GM21528 (cell line): ENCODE data around the gene PPP6R2.
A peak's percentile ranks its signal among the peaks of the same experiment; 100 is the strongest.
"Not testable (repeated sequence)": the region's sequence is repeated elsewhere in the genome, so short reads cannot be mapped to it uniquely, and the experiment has no call there.

Source experiments
- ATAC-seq: cut with Tn5 transposase; IDR thresholded peaks from one replicate; pipeline ENCODE4 v1.9.1; 2021; ENCODE audit warnings: mild to moderate bottlenecking, moderate library complexity; ENCODE audit not compliant: unreplicated experiment, low FRiP score

PPP6R2 gene

GRCh38 chr22:50337262-50338041, 5.7 kb upstream of the PPP6R2 start:
- no peak for ATAC-seq

GRCh38 chr22:50338042-50338573, 5.0 kb upstream of the PPP6R2 start:
- no peak for ATAC-seq

- no peak for ATAC-seq
Observed at GRCh38 chr22:50338860-50339462, 4.2 kb upstream of the PPP6R2 start.

GRCh38 chr22:50339945-50340879, 2.9 kb upstream of the PPP6R2 start:
- ATAC-seq = no peak

DNA sequence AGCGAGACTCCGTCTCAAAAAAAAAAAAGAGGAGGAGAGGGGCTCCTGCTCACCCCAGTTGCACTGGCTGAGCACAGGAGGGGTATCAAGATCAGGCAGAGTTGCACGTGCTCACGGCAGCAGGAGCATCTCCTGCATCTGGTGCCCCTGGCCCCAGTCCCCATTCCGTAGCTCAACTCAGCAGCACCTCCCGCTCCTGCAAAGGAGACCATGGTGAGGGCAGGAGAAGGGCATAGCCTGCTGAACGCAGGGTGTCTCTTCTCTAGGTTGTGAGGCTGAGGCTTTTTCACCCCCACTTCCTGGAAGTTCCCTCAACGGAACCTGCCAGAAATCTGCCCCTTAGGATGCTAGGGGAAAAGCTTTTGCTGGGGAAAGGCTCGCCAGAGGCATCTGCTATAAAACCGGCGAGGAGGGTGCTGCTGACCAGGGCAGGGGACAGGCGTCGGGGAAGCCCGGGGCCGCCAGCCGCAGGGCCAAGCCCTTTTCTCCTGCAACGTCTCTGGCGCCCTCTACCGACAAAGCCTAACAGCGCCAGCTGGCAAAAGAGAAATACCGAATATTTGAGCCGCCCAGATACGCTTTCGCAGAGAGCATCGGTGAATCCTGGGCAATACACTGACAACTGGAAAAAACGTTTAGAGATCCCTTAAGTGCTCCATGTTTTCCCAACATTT, 1.0 kb upstream of the PPP6R2 start:
- peak; percentile 77 for ATAC-seq

DNA sequence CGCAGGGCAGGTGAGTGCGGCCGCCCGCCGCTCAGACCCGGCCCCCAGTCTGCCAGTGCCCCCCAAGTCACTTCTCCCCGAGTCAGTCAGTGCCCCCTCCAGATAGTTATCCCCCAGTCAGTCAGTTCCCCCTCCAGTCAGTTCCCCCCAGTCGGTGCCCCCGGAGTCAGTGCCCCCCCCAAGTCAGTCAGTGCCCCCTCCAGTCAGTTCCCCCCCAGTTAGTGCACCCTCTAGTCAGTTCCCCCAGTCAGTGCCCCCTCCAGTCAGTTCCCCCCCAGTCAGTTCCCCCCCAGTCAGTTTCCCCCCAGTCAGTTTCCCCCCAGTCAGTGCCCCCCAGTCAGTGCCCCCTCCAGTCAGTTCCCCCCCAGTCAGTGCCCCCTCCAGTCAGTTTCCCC, 411 bp downstream of the PPP6R2 start:
- peak; percentile 1 for ATAC-seq

DNA sequence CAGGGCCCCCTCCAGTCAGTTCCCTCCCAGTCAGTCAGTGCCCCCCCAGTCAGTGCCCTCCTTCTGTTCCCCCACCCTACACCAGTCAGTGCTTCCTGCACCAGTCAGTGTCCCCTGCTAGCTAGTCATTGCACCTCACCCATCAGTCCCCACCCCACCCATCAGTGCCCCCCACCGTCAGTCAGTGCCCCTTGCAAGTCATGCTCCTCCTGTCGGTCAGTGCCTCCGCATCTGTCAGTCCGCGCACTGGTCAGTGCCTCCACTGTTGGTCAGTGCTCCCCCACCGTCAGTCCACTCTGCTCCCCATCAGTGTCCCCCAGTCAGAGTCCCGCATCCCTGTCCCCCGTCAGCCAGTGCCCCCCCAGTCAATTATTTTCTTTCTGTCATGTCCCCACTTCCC, 3.3 kb downstream of the PPP6R2 start:
- ATAC-seq = no peak

- no peak for ATAC-seq
Observed at GRCh38 chr22:50347157-50347556, 4.0 kb downstream of the PPP6R2 start.

DNA sequence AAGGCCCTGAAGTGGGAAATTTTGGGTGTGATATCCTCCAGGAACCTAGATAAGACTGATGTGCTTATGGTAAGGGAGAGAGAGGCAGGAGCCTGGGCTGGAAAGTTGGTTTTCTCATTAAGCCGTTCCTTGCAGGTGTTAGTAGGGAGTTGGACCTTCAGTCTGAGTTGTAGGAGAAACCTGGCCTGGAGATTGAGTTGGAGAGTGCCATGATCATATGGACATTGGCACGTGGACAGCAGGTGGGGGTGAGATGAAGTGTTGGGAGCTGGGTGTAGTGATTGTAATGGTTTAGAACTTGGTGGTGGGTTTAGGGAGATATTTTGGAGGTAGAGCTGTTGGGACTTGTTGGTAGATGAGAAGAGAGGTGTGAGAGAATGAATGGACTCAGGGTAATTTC, 4.9 kb downstream of the PPP6R2 start:
- ATAC-seq = no peak

DNA sequence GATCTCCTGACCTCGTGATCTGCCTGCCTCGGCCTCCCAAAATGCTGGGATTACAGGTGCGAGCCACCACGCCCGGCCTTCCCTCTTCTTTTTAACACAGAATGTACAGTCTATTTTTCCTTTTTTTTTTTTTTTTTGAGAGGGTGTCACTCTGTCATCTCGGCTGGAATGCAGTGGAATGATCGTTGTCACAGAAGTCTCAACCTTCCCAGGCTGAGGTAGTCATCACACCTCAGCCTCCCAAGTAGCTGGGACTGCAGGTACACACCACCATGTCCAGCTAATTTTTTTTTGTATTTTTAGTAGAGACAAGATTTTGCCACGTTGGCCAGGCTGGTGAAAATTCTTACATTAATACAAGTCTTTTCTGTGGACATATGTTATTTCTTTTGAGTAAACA, 13.1 kb downstream of the PPP6R2 start:
- no peak for ATAC-seq

DNA sequence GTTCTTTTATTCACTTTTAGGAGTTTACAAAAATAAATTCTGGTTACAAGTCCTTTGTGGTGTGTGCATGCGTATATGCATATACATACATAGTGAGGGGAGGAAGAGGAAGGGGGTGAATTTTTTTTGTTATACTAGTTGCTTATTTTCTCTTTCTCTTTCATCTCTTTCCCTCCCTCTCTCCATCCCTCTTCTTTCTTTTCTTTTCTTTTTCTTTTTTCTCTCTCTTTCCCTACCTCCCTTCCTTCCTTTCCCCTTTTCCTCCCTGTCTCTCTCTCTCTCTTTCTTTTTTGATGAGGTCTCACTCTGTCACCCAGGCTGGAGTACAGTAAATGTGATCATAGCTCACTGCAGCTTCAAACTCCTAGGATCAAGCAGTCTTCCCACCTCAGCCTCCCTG, 14.1 kb downstream of the PPP6R2 start:
- ATAC-seq = no peak

- ATAC-seq = no peak
Observed at GRCh38 chr22:50357756-50358155, 14.6 kb downstream of the PPP6R2 start.

DNA sequence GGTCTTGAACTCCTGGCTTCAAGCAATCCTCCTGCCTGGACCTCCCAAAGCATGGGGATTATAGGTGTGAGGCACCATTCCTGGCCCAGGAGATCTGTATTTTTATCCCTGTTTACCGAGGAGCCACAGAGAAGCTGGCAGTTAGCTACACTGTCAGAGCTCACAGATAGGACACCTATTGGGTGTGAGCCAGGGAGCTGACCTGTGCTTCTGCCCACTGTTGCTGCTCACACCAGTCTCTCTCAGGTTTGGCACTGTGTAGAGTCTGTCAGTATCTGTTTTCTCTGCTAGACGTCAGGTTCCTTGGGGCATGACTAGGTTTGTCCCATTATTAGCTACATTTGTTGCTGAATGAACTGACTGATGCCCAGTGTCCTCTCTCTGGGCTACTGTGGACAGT, 17.5 kb downstream of the PPP6R2 start:
- ATAC-seq = no peak

DNA sequence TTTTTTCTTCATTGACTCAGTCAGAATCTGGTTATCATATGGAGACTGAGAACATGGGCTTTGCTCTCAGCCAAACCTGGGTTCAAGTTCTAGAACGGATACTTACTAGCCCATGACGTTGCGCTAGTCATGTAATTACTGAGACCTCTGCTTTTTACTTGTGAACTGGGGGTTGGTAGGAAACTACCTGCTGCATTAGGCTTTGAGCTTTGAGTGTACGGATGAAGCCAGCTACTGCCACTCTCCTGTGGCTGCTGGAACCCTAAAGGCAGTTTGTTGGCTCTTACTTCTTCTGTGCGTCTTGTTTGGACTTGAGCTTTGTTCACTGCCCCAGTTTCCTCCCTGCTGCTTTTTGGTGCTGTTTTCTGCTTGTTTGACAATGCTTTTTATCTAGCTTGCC, 18.1 kb downstream of the PPP6R2 start:
- ATAC-seq = no peak

DNA sequence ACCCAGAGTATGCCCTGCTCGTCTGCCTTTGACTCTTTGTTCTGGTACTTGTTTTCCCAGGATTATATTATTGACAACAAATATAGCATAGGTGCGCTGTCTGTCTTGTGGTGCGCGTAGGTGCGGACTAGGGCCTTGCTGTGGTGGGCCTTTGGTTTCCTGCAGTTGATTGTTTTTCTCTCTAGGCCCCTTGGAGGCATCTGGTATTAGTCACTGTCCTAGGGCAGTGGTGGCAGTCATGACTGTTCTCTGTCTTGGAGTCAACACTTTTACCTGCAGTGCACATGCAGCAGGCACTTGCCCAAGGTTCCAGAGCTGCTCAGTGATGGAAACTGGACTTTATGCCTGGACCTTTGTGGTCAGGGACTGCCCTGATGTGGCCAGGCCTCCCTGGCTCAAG, 18.6 kb downstream of the PPP6R2 start:
- no peak for ATAC-seq

- no peak for ATAC-seq
Observed at GRCh38 chr22:50363166-50363802, 20.2 kb downstream of the PPP6R2 start.

DNA sequence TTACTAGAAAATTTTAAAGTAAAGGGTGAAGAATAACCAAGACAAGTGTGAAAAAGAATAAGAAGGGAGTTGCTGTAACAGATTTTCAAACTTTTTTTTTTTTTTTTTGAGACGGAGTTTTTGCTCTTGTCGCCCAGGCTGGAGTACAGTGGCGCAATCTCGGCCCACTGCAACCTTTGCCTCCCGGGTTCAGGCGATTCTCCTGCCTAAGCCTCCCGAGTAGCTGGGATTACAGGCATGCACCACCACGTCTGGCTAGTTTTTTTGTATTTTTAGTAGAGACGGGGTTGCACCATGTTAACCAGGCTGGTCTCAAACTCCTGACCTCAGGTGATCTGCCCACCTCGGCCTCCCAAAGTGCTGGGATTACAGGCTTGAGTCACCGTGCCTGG, 20.7 kb downstream of the PPP6R2 start:
- not testable (repeated sequence) for ATAC-seq

DNA sequence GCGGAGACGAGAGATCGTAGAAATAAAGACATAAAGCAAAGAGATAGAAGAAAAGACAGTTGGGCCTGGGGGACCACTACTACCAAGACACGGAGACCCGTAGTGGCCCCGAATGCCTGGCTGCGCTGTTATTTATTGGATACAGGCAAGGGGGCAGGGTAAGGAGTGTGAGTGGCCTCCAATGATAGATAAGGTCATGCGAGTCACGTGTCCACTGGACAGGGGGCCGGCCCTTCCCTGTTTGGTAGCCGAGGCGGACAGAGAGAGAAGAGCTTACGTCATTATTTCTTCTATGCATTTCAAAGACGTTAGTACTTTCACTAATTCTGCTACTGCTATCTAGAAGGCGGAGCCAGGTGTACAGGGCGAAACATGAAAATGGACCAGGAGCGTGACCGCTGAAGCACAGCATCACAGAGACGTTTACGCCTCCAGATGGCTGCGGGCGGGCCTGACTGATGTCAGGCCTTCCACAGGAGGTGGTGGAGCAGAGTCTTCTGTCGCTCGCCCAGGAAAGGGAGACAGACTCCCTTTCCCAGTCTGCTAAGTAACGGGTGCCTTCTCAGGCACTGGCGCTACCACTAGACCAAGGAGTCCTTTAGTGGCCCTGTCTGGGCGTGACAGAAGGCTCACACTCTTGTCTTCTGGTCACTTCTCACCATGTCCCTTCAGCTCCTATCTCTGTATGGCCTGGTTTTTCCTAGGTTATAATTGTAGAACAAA, 24.8 kb downstream of the PPP6R2 start:
- ATAC-seq = no peak

- no peak for ATAC-seq
Observed at GRCh38 chr22:50371101-50371648, 28.0 kb downstream of the PPP6R2 start.
